H1 (cell line): ENCODE data around the gene GMPPA. TPM values are rescaled to one million over a fixed set of nuclear protein-coding genes. Genes with fewer than 3 reads are reported as not detected.

Experiments used
- ATF2 ChIP-seq: IDR thresholded peaks from 2 replicates; pipeline ENCODE4 v1.6.1; 2012; ENCODE audit warnings: low read length, inconsistent platforms
- BRCA1 ChIP-seq: IDR thresholded peaks from 2 replicates; pipeline ENCODE4 v1.6.1; 2012; ENCODE audit warnings: low read depth, low read length, improper control_type of control experiment
- CBX5 ChIP-seq: fragments of 300-800, 300-1000 bp; sonication (generic); IDR thresholded peaks from 2 replicates; pipeline ENCODE4 v1.7.1; 2016; ENCODE audit warnings: antibody characterized with exemption, low read length, low read depth
- CHD1 ChIP-seq: IDR thresholded peaks from 2 replicates; pipeline ENCODE4 v1.6.1; 2012; ENCODE audit warnings: low read depth, low read length, improper control_type of control experiment
- EZH2 ChIP-seq: fragments of 200-600 bp; sonication (generic); IDR thresholded peaks from 2 replicates; pipeline ENCODE4 v1.7.1; 2012; ENCODE audit warnings: low read depth, mild to moderate bottlenecking, moderate library complexity, low read length, inconsistent platforms; ENCODE audit not compliant: severe bottlenecking
- GTF2F1 ChIP-seq: IDR thresholded peaks from 2 replicates; pipeline ENCODE4 v1.6.1; 2012; ENCODE audit warnings: low read depth, low read length, improper control_type of control experiment, borderline replicate concordance
- HDAC2 ChIP-seq, 2 experiments: fragments of 300-600 bp in 1 of 2; sonication (generic) in 1 of 2; IDR thresholded peaks; 2 replicates each; pipeline ENCODE4 v1.6.1; 2011 to 2012; ENCODE audit warnings: low read depth in 2 of 2, low read length in 2 of 2, mild to moderate bottlenecking in 2 of 2, moderate library complexity in 2 of 2, borderline replicate concordance in 1 of 2, inconsistent platforms in 1 of 2
- HDAC6 ChIP-seq: IDR thresholded peaks from one replicate; pipeline ENCODE4 v1.7.1; 2012; ENCODE audit warnings: low read depth, mild to moderate bottlenecking, inconsistent platforms, low read length, moderate library complexity
- JUND ChIP-seq: IDR thresholded peaks from 2 replicates; pipeline ENCODE4 v1.6.1; 2011; ENCODE audit warnings: mild to moderate bottlenecking, improper control_type of control experiment, low read length
- MAX ChIP-seq: IDR thresholded peaks from 2 replicates; pipeline ENCODE4 v1.6.1; 2012; ENCODE audit warnings: inconsistent platforms
- RBBP5 ChIP-seq: IDR thresholded peaks from 2 replicates; pipeline ENCODE4 v1.7.1; 2012; ENCODE audit warnings: low read depth, mild to moderate bottlenecking, inconsistent platforms, low read length, moderate library complexity, borderline replicate concordance
- RFX5 ChIP-seq: IDR thresholded peaks from 2 replicates; pipeline ENCODE4 v1.6.1; 2011; ENCODE audit warnings: low read depth, low read length, improper control_type of control experiment, borderline replicate concordance
- RNF2 ChIP-seq: fragments of 200-900, 300-1000 bp; sonication (generic); IDR thresholded peaks from 2 replicates; pipeline ENCODE4 v1.7.1; 2016; ENCODE audit warnings: borderline replicate concordance, low read depth, mild to moderate bottlenecking, antibody characterized with exemption, low read length; ENCODE audit not compliant: poor library complexity, severe bottlenecking; ENCODE audit errors: missing control alignments
- RXRA ChIP-seq: IDR thresholded peaks from 2 replicates; pipeline ENCODE4 v1.6.1; 2011; ENCODE audit warnings: low read depth, mild to moderate bottlenecking, low read length, moderate library complexity; ENCODE audit not compliant: insufficient read depth
- SAP30 ChIP-seq: fragments of 300-600 bp; sonication (generic); IDR thresholded peaks from 2 replicates; pipeline ENCODE4 v1.7.1; 2012; ENCODE audit warnings: low read length, moderate library complexity, mild to moderate bottlenecking, inconsistent platforms; ENCODE audit not compliant: insufficient read depth, insufficient replicate concordance
- TEAD4 ChIP-seq: IDR thresholded peaks from 2 replicates; pipeline ENCODE4 v1.6.1; 2012; ENCODE audit warnings: low read depth, low read length, inconsistent platforms, mixed read lengths
- YY1 ChIP-seq: IDR thresholded peaks from 2 replicates; pipeline ENCODE4 v1.6.1; 2011; ENCODE audit warnings: low read depth, mild to moderate bottlenecking, low read length
- polyA plus RNA-seq, 7 experiments: library from polyadenylated mRNA; depleted of rRNA in 3 of 7; stranded (reverse) in 5 of 7; unstranded in 2 of 7; fragments of >200 nt in 5 of 7; fragments of 200-250 nt in 2 of 7; gene quantifications; 1 replicate in 5 of 7; 2 replicates in 1 of 7; 4 replicates in 1 of 7; pipeline versions ENCODE4 v1.2.1 to v1.2.3, GENCODE V29; 2011 to 2013; ENCODE audit warnings: missing spikeins in 2 of 7, mixed read lengths in 2 of 7
- total RNA-seq: library from RNA; stranded (reverse); fragmentation: NEBNext Ultra II Directional; extraction: Animal tissue kit (Norgen Biotek cat#: 25700); gene quantifications from 2 replicates; pipeline ENCODE4 v1.2.1, GENCODE V29; 2021

The GMPPA gene
- total and polyA plus RNA-seq, 2 of the 8 experiments (the other 6 are each of a cell fraction or from before 2014, with no cell fraction given): 34.3 to 98.8 TPM

GRCh38 chr2:219475697-219476651 lies 22.7 kb upstream of the GMPPA start (continued):
- TF ChIP-seq CHD1 (no peak), ATF2 (no peak), GTF2F1 (no peak), HDAC2 (IDR thresholded peaks at IDR 0.05; ENCODE audit: borderline replicate concordance in 1 of 2, low read depth in 2 of 2, low read length in 2 of 2) (0 out of 4 replicates have a peak, but pooled peaks of 1 of the 2 experiments have one; percentile 51), JUND (peak; percentile 59; the same call in 1 of the 2 replicates), YY1 (peak; percentile 70; the same call in 1 of the 2 replicates), EZH2 (no peak), RFX5 (no peak), TEAD4 (no peak), RBBP5 (no peak), MAX (peak; percentile 54; the same call in 1 of the 2 replicates), RNF2 (no peak), HDAC6 (no peak), BRCA1 (no peak), CBX5 (no peak), RXRA (0 out of 2 replicates have a peak, but pooled peaks have one; percentile 48), SAP30 (no peak)
